Ammon's horn (tissue), 1 donor: ENCODE results near the gene INPP5J.
"Not testable (repeated sequence)": the region's sequence is repeated elsewhere in the genome, so short reads cannot be mapped to it uniquely, and the experiment has no call there.

Experiments used
- DNase-seq: peaks from one replicate; pipeline ENCODE4 v3.0.0-alpha.2; 2016; ENCODE audit warnings: low spot score

INPP5J gene

DNA sequence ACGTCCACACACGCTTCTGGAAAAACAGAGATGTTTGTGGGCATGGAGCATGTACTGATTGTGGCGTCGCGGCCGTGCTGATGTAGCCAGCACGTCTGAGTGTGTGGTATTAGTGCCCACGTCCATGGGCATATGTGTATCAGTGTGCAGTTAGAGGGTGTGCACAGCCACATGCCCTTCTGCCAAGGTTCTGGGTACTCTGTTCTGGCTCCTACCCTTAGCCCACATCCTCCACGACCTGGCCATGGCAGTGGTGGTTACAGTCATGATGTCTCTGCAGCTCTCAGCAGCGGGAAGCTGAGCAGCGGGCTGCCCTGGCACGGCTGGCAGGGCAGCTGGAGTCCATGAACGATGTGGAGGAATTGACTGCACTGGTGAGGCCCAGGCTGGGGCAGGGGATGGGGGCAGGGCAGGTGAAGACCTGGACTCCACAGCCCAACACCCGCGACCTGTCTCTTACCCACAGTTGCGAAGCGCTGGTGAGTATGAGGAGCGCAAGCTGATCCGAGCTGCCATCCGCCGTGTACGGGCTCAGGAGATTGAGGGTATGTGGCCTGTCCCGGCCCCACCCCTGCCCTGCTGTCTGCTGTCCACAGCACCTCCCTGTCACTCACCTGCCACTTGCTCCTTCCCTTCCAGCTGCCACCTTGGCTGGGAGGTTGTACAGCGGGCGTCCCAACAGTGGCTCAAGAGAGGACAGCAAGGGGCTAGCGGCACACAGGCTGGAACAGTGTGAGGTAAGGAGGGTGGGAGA lies 34.4 kb upstream of the INPP5J start:
- DNase-seq: no peak

DNA sequence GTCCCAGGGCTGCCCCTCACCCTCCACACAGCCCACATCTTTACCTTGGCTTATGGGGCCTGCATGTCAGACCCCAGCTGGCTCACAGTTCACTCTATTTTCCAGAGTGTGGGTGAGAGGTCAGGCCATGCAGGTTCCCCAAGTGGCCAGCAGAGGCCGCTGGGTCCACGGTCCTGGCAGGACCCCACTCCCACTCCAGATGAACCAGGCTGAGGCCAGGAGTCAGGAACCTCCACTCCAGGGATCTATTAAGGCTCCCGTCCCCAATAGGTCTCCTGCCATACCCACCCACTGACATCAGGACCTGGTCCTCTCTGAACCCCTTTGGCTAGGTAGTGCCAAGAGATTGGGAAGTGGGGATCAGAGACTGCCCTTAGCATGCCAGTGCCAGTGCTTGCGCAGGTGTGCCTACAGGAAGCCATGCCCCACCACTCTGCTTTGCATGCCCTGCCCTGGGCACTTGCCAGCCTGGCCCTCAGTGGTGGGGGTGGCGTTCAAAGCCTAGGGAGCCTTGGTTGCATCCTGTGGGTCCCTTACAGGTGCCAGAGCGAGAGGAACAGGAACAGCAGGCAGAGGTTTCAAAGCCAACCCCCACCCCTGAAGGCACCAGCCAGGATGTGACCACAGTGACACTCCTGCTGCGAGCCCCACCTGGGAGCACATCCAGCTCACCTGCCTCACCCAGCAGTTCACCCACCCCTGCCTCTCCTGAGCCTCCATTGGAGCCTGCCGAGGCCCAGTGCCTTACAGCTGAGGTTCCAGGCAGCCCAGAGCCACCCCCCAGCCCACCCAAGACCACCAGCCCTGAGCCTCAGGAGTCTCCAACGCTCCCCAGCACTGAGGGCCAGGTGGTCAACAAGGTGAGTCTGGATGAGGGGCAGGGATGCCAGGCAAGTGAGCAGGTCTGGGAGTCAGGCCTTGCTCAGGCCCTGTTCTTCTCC lies 33.3 kb upstream of the INPP5J start:
- peak; percentile 73 for DNase-seq

DNA sequence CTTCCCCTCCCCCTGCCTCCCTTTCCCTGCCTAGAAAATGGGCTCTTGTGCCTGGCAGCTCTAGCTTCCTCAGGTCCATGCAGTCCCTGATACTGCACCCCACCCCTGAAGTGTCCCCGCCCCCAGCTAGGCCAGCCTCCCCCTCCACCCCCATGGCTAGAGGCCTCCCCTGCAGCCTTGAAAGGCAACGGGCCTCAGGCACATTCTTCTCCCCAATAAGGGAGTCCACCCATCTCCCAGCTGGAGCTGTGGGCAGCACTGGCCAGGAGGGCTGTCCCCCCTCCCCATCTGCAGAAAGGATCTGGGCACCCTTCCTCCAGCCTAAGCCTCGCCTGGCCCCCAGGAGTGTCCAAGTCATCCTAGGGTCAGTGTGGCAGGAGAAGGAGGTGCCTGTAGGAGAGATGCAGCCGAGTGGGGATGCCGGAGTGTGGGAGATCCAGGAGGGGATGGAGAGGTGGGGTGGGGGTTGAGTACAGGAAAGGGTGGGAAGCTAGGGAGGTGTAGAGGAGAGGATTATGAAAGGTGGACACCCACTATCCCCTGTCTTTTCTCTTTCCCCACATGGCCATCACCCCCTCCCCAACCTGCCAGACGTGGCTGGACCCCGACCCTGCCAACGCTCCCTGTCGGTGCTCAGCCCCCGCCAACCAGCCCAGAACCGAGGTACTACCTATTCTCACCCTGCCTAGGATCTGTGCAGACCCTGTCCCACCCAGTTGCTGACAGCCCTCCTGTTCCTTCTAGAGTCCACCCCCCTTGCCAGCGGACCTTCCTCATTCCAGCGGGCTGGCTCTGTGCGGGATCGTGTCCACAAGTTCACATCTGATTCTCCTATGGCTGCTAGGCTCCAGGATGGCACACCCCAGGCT lies 32.3 kb upstream of the INPP5J start:
- DNase-seq: no peak

GRCh38 chr22:31091106-31091975 lies 31.4 kb upstream of the INPP5J start:
- no peak for DNase-seq

GRCh38 chr22:31092161-31092560 lies 30.6 kb upstream of the INPP5J start:
- no peak for DNase-seq

DNA sequence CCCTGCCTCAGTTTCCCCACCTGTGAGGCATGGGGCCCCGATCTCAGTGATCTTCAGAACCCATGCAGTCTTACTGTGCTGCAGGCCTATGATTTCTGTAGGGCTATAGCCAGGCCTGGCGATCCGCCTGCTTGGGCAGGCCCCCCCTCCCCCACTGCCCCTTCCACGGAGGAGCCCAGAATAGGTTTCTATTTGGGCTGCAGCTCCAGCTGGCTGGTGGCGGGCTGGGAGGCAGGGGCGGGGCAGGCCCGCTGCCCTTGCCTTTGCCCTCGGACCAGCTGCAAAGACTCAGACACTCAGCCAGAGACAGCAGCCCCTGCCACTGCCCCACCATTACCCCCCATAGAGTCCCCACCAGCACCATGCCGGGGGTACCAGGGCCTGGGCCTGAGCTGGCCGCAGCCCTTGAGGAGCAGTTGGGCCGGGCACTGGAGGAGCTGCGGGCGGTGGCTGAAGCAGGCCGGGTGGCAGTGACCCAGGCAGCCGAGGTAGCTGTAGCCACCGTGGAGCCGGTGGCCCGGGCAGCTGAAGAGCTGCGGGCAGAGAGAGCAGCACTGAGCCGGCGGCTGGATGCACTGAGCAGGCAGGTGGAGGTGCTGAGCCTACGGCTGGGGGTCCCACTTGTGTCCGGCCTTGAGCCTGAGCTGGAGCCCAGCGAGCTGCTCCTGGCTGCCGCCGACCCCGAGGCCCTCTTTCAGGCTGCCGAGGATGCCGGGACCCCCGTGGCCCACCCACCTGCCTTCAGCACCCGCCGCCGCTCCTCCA lies 29.5 kb upstream of the INPP5J start:
- DNase-seq: peak; percentile 74

GRCh38 chr22:31094021-31094551 lies 28.7 kb upstream of the INPP5J start:
- DNase-seq: no peak

DNA sequence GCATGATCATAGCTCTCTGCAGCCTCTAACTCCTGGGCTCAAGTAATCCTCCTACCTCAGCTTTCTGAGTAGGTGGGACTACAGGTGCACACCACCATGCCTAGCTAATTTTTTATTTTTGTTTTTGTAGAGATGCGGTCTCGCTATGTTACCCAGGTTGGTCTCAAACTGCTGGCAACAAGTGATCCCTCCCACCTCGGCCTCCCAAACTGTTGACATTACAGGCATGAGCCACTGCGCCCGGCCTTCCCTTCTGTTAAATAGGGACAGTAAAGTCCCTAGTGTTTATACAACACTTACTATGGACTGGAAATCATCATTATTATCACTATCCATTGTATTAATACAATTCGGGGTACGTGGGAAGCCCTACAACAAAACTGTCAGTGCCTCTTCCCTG lies 28.0 kb upstream of the INPP5J start:
- DNase-seq: no peak

DNA sequence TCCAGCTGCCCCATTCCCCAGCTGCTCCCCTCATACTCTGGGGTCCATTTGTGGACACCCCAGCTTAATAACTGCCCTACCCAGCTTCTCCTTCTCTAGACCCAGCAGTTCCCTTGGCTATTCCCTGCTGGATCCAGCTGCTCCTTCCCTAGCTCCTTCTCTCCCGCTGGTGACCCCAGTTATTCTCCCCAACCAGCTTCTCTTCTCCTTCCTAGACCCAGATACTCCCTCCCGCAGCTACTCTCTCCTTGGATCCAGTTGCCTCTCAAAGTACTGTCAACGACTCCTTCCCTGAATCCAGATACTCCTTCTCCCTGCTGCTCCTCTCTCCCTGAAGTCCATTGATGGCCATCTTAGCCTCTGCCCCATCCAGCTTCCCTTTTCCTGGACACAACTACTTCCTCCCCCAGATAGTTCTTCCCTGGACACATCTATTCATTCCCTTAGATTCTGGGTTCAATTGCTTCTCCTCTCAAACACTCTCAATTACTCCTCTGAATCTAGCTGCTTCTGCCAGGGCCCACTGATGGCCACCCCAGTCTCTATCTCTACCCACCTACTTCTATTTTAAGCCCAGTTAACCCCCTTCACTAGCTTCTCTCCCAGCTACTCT lies 27.0 kb upstream of the INPP5J start:
- DNase-seq: no peak

DNA sequence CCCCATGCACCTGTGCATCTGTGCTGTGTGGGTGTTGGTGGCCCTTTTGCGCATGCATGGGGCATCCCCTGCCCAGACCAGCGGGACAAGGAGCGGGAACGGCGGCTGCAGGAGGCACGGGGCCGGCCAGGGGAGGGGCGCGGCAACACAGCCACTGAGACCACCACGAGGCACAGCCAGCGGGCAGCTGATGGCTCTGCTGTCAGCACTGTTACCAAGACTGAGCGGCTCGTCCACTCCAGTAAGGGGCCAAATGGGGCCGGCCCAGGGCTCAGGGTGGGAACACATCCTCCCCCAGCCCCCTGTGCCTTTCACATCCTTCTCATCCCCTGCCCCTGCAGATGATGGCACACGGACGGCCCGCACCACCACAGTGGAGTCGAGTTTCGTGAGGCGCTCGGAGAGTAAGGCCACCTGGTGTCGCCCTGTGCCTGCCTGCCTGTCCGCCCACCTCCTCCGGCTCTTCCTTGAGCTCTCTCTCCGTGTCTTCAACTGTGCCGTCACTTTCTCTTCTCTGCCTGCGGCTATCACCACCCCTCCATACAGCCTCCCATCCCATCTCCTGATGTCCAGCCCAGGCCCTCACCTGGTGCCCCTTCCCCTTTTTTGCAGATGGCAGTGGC lies 26.0 kb upstream of the INPP5J start:
- no peak for DNase-seq

DNA sequence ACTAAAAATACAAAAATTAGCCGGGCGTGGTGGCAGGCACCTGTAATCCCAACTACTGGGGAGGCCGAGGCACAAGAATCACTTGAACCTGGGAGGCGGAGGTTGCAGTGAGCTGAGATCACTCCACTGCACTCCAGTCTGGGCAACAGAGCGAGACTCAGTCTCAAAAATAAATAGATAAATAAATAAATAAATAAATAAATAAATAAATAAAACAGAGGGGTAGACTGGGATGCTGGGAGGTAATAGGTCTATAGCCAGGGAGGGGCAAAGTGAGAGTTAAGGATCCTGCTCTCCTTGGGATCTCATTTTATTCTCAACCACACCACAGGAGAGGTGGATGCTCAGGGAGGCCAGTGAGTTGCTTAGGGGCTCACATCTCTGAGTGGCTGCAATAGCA lies 25.2 kb upstream of the INPP5J start:
- not testable (repeated sequence) for DNase-seq

GRCh38 chr22:31097941-31098631 lies 24.7 kb upstream of the INPP5J start:
- DNase-seq: no peak

DNA sequence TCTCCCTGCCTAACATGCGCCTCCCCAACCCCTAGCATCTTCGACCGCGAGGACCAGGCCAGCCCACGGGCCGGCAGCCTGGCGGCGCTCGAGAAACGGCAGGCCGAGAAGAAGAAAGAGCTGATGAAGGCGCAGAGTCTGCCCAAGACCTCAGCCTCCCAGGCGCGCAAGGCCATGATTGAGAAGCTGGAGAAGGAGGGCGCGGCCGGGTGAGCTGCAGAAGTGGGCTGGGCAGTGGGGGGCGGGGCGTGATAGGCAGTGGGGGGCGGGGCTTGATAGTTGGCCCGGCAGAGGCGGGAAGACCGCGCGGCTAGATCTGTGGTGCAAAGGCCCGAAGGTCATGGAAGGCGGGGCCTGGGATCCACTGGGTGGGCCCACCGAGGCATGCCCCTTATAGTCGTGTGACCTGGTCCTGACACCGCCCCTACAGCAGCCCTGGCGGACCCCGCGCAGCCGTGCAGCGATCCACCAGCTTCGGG lies 24.1 kb upstream of the INPP5J start:
- DNase-seq: no peak

DNA sequence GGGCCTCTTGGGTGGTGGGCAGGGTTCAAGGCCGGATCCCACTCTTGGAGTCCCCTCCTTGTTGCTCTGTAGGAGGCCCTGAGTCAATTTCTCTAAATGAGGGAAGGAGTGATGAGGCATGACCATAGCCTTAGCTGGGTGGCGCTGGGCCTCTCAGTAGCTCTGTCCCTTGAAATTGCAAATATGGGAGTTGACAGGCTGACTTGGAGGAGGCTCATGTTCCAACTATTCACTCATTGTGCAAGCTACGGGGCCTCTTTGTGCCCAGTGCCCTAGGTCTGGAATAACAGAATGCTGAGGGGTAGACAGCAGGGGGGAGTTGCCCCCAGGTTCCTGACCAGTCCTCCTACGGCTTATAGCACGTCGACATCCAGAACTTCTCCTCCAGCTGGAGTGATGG lies 23.4 kb upstream of the INPP5J start:
- no peak for DNase-seq

GRCh38 chr22:31099841-31100761 lies 22.7 kb upstream of the INPP5J start:
- no peak for DNase-seq

GRCh38 chr22:31100762-31101525 lies 21.8 kb upstream of the INPP5J start:
- DNase-seq: no peak
